RWPE2 (cell line): Measurements from ENCODE around the gene NPIPB13.
"Not testable (repeated sequence)": the region's sequence is repeated elsewhere in the genome, so short reads cannot be mapped to it uniquely, and the experiment has no call there.

Source experiments
- ATAC-seq: fragments of 200-7000 bp; cut with Tn5 transposase; 3 replicates; pipeline ENCODE4 v1.9.1; 2021; ENCODE audit warnings: low read depth
- DNase-seq: peaks from one replicate; pipeline ENCODE4 v3.0.0-alpha.2; 2020; ENCODE audit warnings: low spot score
- H3K27ac ChIP-seq: fragments of 450-650 bp; 2 replicates; pipeline ENCODE4 v1.5.1; 2017; ENCODE audit warnings: mild to moderate bottlenecking; ENCODE audit not compliant: poor library complexity, severe bottlenecking
- H3K27me3 ChIP-seq: fragments of 250-450 bp; sonication (Bioruptor Pico); 2 replicates; pipeline ENCODE4 v1.5.1; 2021; ENCODE audit warnings: mild to moderate bottlenecking, moderate library complexity; ENCODE audit not compliant: insufficient read depth, poor library complexity, severe bottlenecking
- H3K36me3 ChIP-seq: fragments of 250-450 bp; sonication (Bioruptor Pico); 2 replicates; pipeline ENCODE4 v1.5.1; 2020; ENCODE audit warnings: low read depth, mild to moderate bottlenecking, moderate library complexity
- H3K4me1 ChIP-seq: fragments of 250-450 bp; sonication (Bioruptor Pico); 2 replicates; pipeline ENCODE4 v1.5.1; 2021; ENCODE audit warnings: mild to moderate bottlenecking, moderate library complexity; ENCODE audit not compliant: insufficient read depth, poor library complexity, severe bottlenecking
- H3K4me3 ChIP-seq: fragments of 250-450 bp; sonication (Bioruptor Pico); 2 replicates; pipeline ENCODE4 v1.5.1; 2021; ENCODE audit warnings: mild to moderate bottlenecking, moderate library complexity; ENCODE audit not compliant: severe bottlenecking
- H3K9me3 ChIP-seq: fragments of 250-450 bp; sonication (Bioruptor Pico); 2 replicates; pipeline ENCODE4 v1.5.1; 2021; ENCODE audit warnings: mild to moderate bottlenecking, moderate library complexity; ENCODE audit not compliant: severe bottlenecking

NPIPB13 gene

DNA sequence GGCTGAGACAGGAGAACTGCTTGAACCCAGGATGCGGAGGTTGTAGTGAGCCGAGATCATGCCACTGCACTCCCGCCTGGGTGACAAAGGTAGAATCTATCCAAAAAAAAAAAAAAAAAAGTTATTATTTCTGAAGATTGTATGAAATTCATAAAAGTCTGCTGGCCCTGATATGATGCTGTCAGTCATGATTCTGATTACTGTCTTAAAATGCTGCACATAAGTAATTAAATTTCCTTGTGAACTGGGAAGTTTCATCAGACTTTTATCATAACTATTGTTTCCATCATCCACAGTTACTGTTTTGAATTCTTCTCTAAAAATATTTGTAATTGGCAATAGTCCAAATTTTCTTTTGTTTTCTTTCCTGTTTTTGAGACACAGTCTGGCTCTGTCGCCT is at the start of gene NPIPB13:
Gene NPIPB13 (minus strand): TSS at position 101 of the 400 bp plus-strand sequence. CDS start 2,906 bp downstream, outside the sequence.
- DNase-seq, ATAC-seq, H3K27me3 ChIP-seq: not testable (repeated sequence)

DNA sequence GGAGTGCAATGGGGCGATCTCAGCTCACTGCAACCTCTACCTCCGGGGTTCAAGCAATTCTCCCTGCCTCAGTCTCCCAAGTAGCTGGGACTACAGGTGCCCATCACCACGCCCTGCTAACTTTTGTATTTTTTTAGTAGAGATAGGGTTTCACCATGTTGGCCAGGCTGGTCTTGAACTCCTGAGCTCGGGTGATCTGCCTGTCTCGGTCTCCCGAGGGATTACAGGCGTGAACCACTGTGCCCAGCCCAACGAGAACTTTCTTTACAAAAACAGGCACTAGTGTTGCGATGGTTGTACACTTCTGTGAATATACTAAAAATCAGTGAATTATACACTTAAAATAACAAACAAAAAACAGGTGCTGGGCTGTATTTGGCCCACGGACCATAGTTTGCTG is 34.1 kb upstream of the NPIPB13 start:
- not testable (repeated sequence) for H3K36me3 ChIP-seq, H3K27me3 ChIP-seq, H3K4me1 ChIP-seq, H3K9me3 ChIP-seq, H3K27ac ChIP-seq, ATAC-seq, H3K4me3 ChIP-seq
- peak; percentile 27 for DNase-seq

More for the DNA sequence above, at the start of gene NPIPB13:
- H3K4me1 ChIP-seq, H3K36me3 ChIP-seq, H3K9me3 ChIP-seq, H3K4me3 ChIP-seq, H3K27ac ChIP-seq: not testable (repeated sequence)

DNA sequence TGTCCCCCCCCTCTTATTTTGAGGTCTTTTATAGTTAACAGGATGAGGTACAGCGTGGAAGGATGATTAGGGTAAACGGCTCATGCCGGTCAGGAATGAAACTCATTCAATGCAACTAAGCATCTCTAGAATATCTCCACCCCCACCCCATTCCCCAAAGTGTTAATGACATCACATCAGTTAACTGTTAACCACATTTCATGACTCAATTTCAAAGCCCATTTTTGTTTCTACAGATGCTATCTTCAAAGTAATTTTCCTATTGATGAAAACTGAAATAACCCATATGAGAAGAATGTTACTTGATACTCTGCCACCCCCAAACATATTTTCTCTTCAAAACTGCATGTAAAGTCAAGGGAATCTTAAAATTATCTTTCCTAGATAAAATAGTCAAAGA is 30.2 kb upstream of the NPIPB13 start:
- not testable (repeated sequence) for H3K27me3 ChIP-seq, H3K36me3 ChIP-seq, H3K4me3 ChIP-seq, H3K4me1 ChIP-seq, H3K27ac ChIP-seq, H3K9me3 ChIP-seq, DNase-seq, ATAC-seq

DNA sequence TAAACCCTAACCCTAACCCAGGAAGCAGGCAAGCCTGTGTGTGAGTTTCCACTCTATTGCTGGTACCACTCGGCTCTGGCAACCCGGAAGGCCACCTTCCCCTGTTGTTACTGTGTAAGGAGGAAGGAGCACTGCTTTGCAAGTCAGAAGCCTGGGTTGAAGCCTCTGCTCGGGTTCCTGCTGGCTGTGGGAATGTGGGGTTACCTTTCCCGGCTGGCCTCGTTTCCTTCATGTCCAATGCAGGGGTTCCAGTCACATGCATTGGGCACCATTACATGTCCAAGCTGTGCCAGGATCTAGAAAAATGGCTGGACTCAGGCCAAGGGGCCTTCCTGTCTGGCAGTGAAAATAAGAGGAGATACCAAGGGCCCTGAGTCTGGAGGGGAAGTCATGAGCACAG is 31.2 kb downstream of the NPIPB13 start:
- not testable (repeated sequence) for H3K27ac ChIP-seq, H3K4me3 ChIP-seq, ATAC-seq, H3K27me3 ChIP-seq, H3K4me1 ChIP-seq, H3K9me3 ChIP-seq, H3K36me3 ChIP-seq
- DNase-seq: peak; percentile 43

DNA sequence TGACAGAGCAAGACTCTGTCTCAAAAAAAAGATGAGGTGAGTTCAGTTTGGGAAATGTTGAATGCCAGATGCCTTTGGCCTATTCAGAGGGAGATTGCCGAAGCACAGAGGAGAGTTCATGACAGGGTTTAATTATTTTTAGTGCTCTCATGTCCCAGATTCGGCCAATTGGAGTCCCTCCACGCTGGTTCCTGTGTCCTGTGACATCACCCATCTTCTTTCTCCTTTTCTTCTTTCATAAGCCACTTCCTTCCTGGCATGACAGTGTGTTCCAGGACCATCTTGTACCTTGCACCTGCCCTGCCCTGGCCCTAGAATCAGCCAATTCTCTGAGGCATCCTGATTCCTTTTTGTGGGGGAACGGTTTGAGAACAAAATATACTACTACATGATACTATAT is 36.9 kb downstream of the NPIPB13 start:
- ATAC-seq, H3K27me3 ChIP-seq, H3K36me3 ChIP-seq, DNase-seq, H3K4me1 ChIP-seq, H3K4me3 ChIP-seq, H3K9me3 ChIP-seq, H3K27ac ChIP-seq: not testable (repeated sequence)

DNA sequence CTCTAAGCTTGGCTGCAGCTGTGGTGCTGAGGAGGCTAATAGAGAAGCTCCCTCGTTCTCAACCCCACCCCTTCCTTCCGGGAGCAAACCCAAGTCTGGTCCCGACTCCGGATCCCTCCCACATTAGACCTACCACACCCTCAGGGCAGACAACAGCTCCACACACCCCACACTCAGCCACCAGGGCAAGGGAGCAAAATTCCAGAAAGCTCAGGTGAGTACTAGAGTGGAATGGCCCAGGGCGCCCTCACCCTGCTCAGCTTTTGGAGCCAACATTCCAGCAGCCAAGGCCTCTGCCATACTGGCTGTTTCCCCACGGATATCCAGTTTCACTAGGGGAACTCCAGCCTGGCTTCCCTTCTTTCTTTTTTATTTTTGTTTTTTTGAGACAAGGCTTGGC is 39.2 kb downstream of the NPIPB13 start:
- not testable (repeated sequence) for H3K9me3 ChIP-seq, H3K27me3 ChIP-seq, H3K36me3 ChIP-seq, DNase-seq, H3K27ac ChIP-seq, H3K4me3 ChIP-seq, H3K4me1 ChIP-seq
- ATAC-seq: peak; percentile 37

- H3K36me3 ChIP-seq, H3K9me3 ChIP-seq, H3K4me1 ChIP-seq, H3K27me3 ChIP-seq, H3K27ac ChIP-seq, H3K4me3 ChIP-seq: not testable (repeated sequence)
- ATAC-seq (peak; percentile 78), DNase-seq (peak; percentile 18)
Observed at GRCh38 chr16:30207063-30207704, 41.1 kb downstream of the NPIPB13 start.

- ATAC-seq: peak; percentile 2; the same call in 1 of the 3 replicates
- H3K4me1 ChIP-seq, DNase-seq: not testable (repeated sequence)
Observed at GRCh38 chr16:30206252-30206651, 42.0 kb downstream of the NPIPB13 start.

DNA sequence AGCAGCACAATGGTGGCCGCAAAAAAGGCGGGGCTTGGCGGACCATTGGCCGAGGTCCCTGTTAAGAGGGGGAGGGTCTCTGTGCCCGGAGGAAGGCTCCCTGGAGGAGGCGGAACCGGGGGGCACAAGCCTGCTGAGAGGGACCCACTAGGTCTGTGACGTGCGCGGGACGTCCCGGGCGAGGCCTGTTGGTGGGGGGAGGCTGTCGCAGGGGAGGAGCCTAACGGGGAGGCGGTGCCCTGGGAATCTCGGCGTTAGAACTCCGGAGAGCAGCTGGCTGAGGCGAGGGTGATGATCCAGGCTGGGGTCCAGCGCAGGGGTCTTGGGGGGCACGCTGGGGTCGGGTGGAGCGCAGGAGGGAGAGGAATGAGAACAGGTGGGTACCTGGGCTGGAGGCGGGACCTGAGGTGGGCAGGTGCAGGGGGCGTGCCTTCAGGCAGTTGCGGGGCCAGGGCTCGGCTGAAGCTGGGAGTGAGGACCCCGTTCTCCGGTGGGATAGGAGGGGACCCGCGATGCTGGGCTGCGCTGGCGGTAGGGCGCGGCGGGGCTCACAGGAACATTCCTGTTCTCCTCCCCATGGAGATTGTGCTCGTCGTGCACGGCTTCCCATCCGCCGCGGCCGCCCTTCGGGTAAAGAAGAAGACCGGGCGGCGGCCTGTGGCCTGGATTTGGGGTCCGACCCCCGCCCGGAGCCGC is 42.6 kb downstream of the NPIPB13 start:
- not testable (repeated sequence) for H3K4me3 ChIP-seq, H3K9me3 ChIP-seq

More at GRCh38 chr16:30206252-30206651, 42.0 kb downstream of the NPIPB13 start:
- not testable (repeated sequence) for H3K4me3 ChIP-seq, H3K27me3 ChIP-seq, H3K27ac ChIP-seq, H3K36me3 ChIP-seq, H3K9me3 ChIP-seq

DNA sequence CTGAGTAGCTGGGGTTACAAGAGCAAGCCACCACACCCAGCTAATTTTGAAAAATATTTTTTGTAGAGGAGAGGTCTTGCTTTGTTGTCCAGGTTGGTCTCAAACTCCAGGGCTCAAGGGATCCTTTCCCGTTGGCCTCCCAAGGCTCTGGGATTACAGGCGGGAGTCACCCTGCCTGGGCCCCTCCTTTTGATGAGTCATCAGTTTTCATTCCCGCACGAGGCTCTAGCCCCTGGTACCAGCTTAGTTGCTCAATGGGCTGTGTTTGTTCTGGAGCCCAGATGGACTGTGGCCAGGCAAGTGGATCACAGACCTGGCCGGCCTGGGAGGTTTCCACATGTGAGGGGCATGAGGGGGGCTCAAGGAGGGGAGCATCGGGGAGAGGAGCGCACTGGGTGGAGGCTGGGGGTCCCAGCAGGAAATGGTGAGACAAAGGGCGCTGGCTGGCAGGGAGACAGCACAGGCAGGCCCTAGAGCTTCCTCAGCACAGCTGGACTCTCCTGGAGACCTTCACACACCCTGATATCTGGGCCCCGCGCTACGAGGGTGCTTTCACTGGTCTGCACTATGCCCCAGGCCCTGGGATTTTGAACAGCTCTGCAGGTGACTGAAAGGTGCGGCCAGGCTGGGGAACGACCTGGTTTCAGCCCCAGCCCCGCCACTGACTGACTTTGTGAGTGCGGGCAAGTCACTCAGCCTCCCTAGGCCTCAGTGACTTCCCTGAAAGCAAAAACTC is 48.5 kb downstream of the NPIPB13 start:
- H3K4me3 ChIP-seq, H3K27ac ChIP-seq, H3K27me3 ChIP-seq, H3K9me3 ChIP-seq, H3K4me1 ChIP-seq, DNase-seq, H3K36me3 ChIP-seq: not testable (repeated sequence)
- peak; percentile 71 for ATAC-seq

More for the DNA sequence above, 42.6 kb downstream of the NPIPB13 start:
- peak; percentile 34 for DNase-seq
- H3K27ac ChIP-seq, H3K36me3 ChIP-seq, H3K4me1 ChIP-seq, H3K27me3 ChIP-seq: not testable (repeated sequence)
- ATAC-seq: peak; percentile 23

- not testable (repeated sequence) for H3K4me3 ChIP-seq, H3K4me1 ChIP-seq, H3K36me3 ChIP-seq, H3K27ac ChIP-seq, DNase-seq, H3K9me3 ChIP-seq, H3K27me3 ChIP-seq
- ATAC-seq: peak; percentile 59
Observed at GRCh38 chr16:30199049-30199448, 49.2 kb downstream of the NPIPB13 start, which contains the start of gene SULT1A3. Gene SULT1A3 (plus strand): TSS chr16:30199255. CDS start chr16:30200729, 1,474 bp downstream.
